NT2/D1 (cell line): ENCODE results near the gene GRSF1.

Source experiments
- DNase-seq: peaks from one replicate; pipeline ENCODE4 v3.0.0-alpha.2; 2011; ENCODE audit warnings: low read depth, low spot score
- H3K27me3 ChIP-seq: 2 replicates; pipeline ENCODE4 v1.6.0; 2011; ENCODE audit warnings: mild to moderate bottlenecking; ENCODE audit not compliant: insufficient read length, insufficient read depth
- H3K36me3 ChIP-seq: 2 replicates; pipeline ENCODE4 v1.6.1; 2011; ENCODE audit warnings: mild to moderate bottlenecking, low read length, mixed read lengths; ENCODE audit not compliant: insufficient read depth, insufficient read length
- H3K4me1 ChIP-seq: 2 replicates; pipeline ENCODE4 v1.5.1; 2011; ENCODE audit not compliant: insufficient read depth, insufficient read length
- H3K4me3 ChIP-seq: 2 replicates; pipeline ENCODE4 v1.5.1; 2011; ENCODE audit warnings: low read depth; ENCODE audit not compliant: insufficient read length
- H3K9ac ChIP-seq: 2 replicates; pipeline ENCODE4 v1.6.0; 2011; ENCODE audit warnings: low read depth; ENCODE audit not compliant: insufficient read length
- H3K9me3 ChIP-seq: 2 replicates; pipeline ENCODE4 v1.5.1; 2011; ENCODE audit warnings: mild to moderate bottlenecking, low read length; ENCODE audit not compliant: insufficient read depth
- SUZ12 ChIP-seq: IDR thresholded peaks from 2 replicates; pipeline ENCODE4 v1.6.1; 2011; ENCODE audit not compliant: insufficient read length, insufficient read depth; ENCODE audit errors: extremely low read depth
- YY1 ChIP-seq: IDR thresholded peaks from 2 replicates; pipeline ENCODE4 v1.6.1; 2011; ENCODE audit not compliant: insufficient read length, insufficient read depth
- ZNF274 ChIP-seq: IDR thresholded peaks from 2 replicates; pipeline ENCODE4 v1.6.1; 2011; ENCODE audit warnings: mild to moderate bottlenecking, low read depth, low read length

The GRSF1 gene

GRCh38 chr4:70839589-70840093 is at the start of gene GRSF1:
TSS of gene GRSF1 (minus strand) at chr4:70839890. CDS start at chr4:70839827, 63 bp downstream.
- H3K4me1 ChIP-seq, result no peaks in the 10 kb centered on the region
- H3K9me3 ChIP-seq, result no peaks in the 10 kb centered on the region
- no peak for TF ChIP-seq SUZ12
- no peak for TF ChIP-seq YY1
- TF ChIP-seq ZNF274, result no peak
- DNase-seq, result peak; percentile 74
- peaks cover 16% of the 10 kb centered on the region for H3K36me3 ChIP-seq
- no peaks in the 10 kb centered on the region for H3K27me3 ChIP-seq
- H3K9ac ChIP-seq, result peak within 1 kb of the TSS; percentile 96
- H3K4me3 ChIP-seq, result peak within 1 kb of the TSS; percentile 75

- H3K4me1 ChIP-seq, result no peaks in the 10 kb centered on the region
- TF ChIP-seq SUZ12, result no peak
- TF ChIP-seq ZNF274, result no peak
- TF ChIP-seq YY1, result no peak
- no peak for DNase-seq
- no peaks in the 10 kb centered on the region for H3K27me3 ChIP-seq
- no peaks in the 10 kb centered on the region for H3K9me3 ChIP-seq
- no peaks in the 10 kb centered on the region for H3K36me3 ChIP-seq
- no peak overlapping the region for H3K9ac ChIP-seq
- no peak overlapping the region for H3K4me3 ChIP-seq
Measured at GRCh38 chr4:70885174-70885573, 45.5 kb upstream of the GRSF1 start.

GRCh38 chr4:70880739-70881138 is 41.0 kb upstream of the GRSF1 start:
- H3K4me1 ChIP-seq, result no peaks in the 10 kb centered on the region
- H3K9ac ChIP-seq, result no peak overlapping the region
- no peak for DNase-seq
- no peaks in the 10 kb centered on the region for H3K9me3 ChIP-seq
- no peak for TF ChIP-seq ZNF274
- no peak for TF ChIP-seq SUZ12
- no peak for TF ChIP-seq YY1
- H3K4me3 ChIP-seq, result no peak overlapping the region
- H3K36me3 ChIP-seq, result no peaks in the 10 kb centered on the region
- no peaks in the 10 kb centered on the region for H3K27me3 ChIP-seq

- no peak for TF ChIP-seq YY1
- no peak for TF ChIP-seq SUZ12
- TF ChIP-seq ZNF274, result no peak
- H3K36me3 ChIP-seq, result no peaks in the 10 kb centered on the region
- H3K4me3 ChIP-seq, result no peak overlapping the region
- no peaks in the 10 kb centered on the region for H3K4me1 ChIP-seq
- DNase-seq, result no peak
- H3K9me3 ChIP-seq, result no peaks in the 10 kb centered on the region
- no peaks in the 10 kb centered on the region for H3K27me3 ChIP-seq
- no peak overlapping the region for H3K9ac ChIP-seq
Measured at GRCh38 chr4:70877556-70877955, 37.9 kb upstream of the GRSF1 start.

GRCh38 chr4:70874268-70875156 is 34.8 kb upstream of the GRSF1 start:
- H3K27me3 ChIP-seq, result no peaks in the 10 kb centered on the region
- DNase-seq, result no peak
- no peaks in the 10 kb centered on the region for H3K36me3 ChIP-seq
- TF ChIP-seq SUZ12 (no peak), YY1 (no peak), ZNF274 (no peak)
- H3K4me1 ChIP-seq, result no peaks in the 10 kb centered on the region
- H3K9ac ChIP-seq, result no peak overlapping the region
- H3K9me3 ChIP-seq, result no peaks in the 10 kb centered on the region
- no peak overlapping the region for H3K4me3 ChIP-seq

GRCh38 chr4:70873216-70873615 is 33.5 kb upstream of the GRSF1 start:
- DNase-seq, result no peak
- Histone ChIP-seq H3K9me3 (no peaks in the 10 kb centered on the region), H3K9ac (no peak overlapping the region), H3K4me3 (no peak overlapping the region), H3K36me3 (no peaks in the 10 kb centered on the region), H3K27me3 (no peaks in the 10 kb centered on the region), H3K4me1 (no peaks in the 10 kb centered on the region)
- TF ChIP-seq SUZ12 (no peak), ZNF274 (no peak), YY1 (no peak)

GRCh38 chr4:70868778-70869177 is 29.1 kb upstream of the GRSF1 start:
- no peaks in the 10 kb centered on the region for H3K4me1 ChIP-seq
- H3K27me3 ChIP-seq, result no peaks in the 10 kb centered on the region
- H3K36me3 ChIP-seq, result no peaks in the 10 kb centered on the region
- peak; percentile 11 for DNase-seq
- no peak overlapping the region for H3K4me3 ChIP-seq
- no peaks in the 10 kb centered on the region for H3K9me3 ChIP-seq
- H3K9ac ChIP-seq, result no peak overlapping the region
- TF ChIP-seq SUZ12, result no peak
- no peak for TF ChIP-seq YY1
- no peak for TF ChIP-seq ZNF274
